Dedifferentiated amniotic fluid mesenchymal stem cell (primary cell): ENCODE results near the gene ZNF324.
"Not testable (repeated sequence)": the region's sequence is repeated elsewhere in the genome, so short reads cannot be mapped to it uniquely, and the experiment has no call there.

ENCODE experiments used
- DNase-seq: peaks from one replicate; pipeline ENCODE4 v3.0.0-alpha.2; 2016; ENCODE audit errors: extremely low spot score

Gene ZNF324

GRCh38 chr19:58500242-58500641 is 33.4 kb downstream of the ZNF324 start:
- no peak for DNase-seq

- not testable (repeated sequence) for DNase-seq
These were observed 40.8 kb downstream of the ZNF324 start for GRCh38 chr19:58507602-58508223.

GRCh38 chr19:58509731-58510083 is 42.8 kb downstream of the ZNF324 start:
- DNase-seq: no peak

GRCh38 chr19:58510084-58510862 is 43.4 kb downstream of the ZNF324 start:
- no peak for DNase-seq

GRCh38 chr19:58511353-58512208 is 44.7 kb downstream of the ZNF324 start, which contains the start of gene SLC27A5:
SLC27A5 (minus strand) TSS chr19:58511992; CDS start chr19:58511955, 37 bp downstream.
- no peak for DNase-seq

GRCh38 chr19:58513213-58513693 is 46.4 kb downstream of the ZNF324 start:
- DNase-seq: no peak

- peak; percentile 36 for DNase-seq
These were observed 47.0 kb downstream of the ZNF324 start for GRCh38 chr19:58513694-58514563.

GRCh38 chr19:58514564-58515022 is 47.7 kb downstream of the ZNF324 start:
- no peak for DNase-seq

- DNase-seq: no peak
These were observed 48.4 kb downstream of the ZNF324 start for GRCh38 chr19:58515259-58515658.

GRCh38 chr19:58516246-58516836 is 49.5 kb downstream of the ZNF324 start:
- peak; percentile 4 for DNase-seq

GRCh38 chr19:58516964-58517833 is 50.3 kb downstream of the ZNF324 start:
- DNase-seq: no peak

GRCh38 chr19:58518256-58519086 is 51.6 kb downstream of the ZNF324 start:
- no peak for DNase-seq

- peak; percentile 74 for DNase-seq
These were observed 52.1 kb downstream of the ZNF324 start for GRCh38 chr19:58519087-58519354.

- DNase-seq: peak; percentile 96
These were observed 52.7 kb downstream of the ZNF324 start, which contains the start of gene ZBTB45 for GRCh38 chr19:58519355-58520256. ZBTB45 (minus strand) TSS chr19:58519810; CDS start chr19:58517673, 2,137 bp downstream.

GRCh38 chr19:58520257-58520599 is 53.3 kb downstream of the ZNF324 start:
- no peak for DNase-seq

GRCh38 chr19:58521651-58522050 is 54.8 kb downstream of the ZNF324 start:
- DNase-seq: no peak

- DNase-seq: no peak
These were observed 55.8 kb downstream of the ZNF324 start for GRCh38 chr19:58522709-58523108.
